HFF-Myc (cell line): ENCODE data around the gene OR6B1.

Experiments
- DNase-seq: peaks from one replicate; pipeline ENCODE4 v3.0.0-alpha.2; 2011; ENCODE audit warnings: low read depth; ENCODE audit errors: extremely low read depth
- H3K4me3 ChIP-seq: replicated peaks from 2 replicates; pipeline ENCODE4 v1.5.1; 2011; ENCODE audit warnings: low read depth, mild to moderate bottlenecking, control low read depth, low read length
- CTCF ChIP-seq: IDR thresholded peaks from 2 replicates; pipeline ENCODE4 v1.5.1; 2012; ENCODE audit warnings: mild to moderate bottlenecking, low read depth, low read length, control low read depth; ENCODE audit errors: missing control alignments

Gene OR6B1

GRCh38 chr7:144026203-144026883 lies 26.2 kb downstream of the OR6B1 start:
- TF ChIP-seq CTCF: no peak
- no peak overlapping the region for H3K4me3 ChIP-seq
- DNase-seq: no peak

- DNase-seq: no peak
- TF ChIP-seq CTCF: peak; percentile 8
- H3K4me3 ChIP-seq: no peak overlapping the region
Observed at GRCh38 chr7:144027070-144027469, 26.9 kb downstream of the OR6B1 start.

GRCh38 chr7:144027974-144028373 lies 27.9 kb downstream of the OR6B1 start:
- DNase-seq: no peak
- no peak overlapping the region for H3K4me3 ChIP-seq
- no peak for TF ChIP-seq CTCF

GRCh38 chr7:144028547-144028946 lies 28.4 kb downstream of the OR6B1 start:
- no peak for TF ChIP-seq CTCF
- DNase-seq: no peak
- H3K4me3 ChIP-seq: no peak overlapping the region

- no peak overlapping the region for H3K4me3 ChIP-seq
- no peak for TF ChIP-seq CTCF
- no peak for DNase-seq
Observed at GRCh38 chr7:144032516-144032915, 32.4 kb downstream of the OR6B1 start.

GRCh38 chr7:144032985-144033709 lies 33.0 kb downstream of the OR6B1 start:
- H3K4me3 ChIP-seq: no peak overlapping the region
- no peak for TF ChIP-seq CTCF

GRCh38 chr7:144035385-144035784 lies 35.3 kb downstream of the OR6B1 start:
- no peak overlapping the region for H3K4me3 ChIP-seq
- TF ChIP-seq CTCF: no peak
- DNase-seq: no peak

More at GRCh38 chr7:144032985-144033709, 33.0 kb downstream of the OR6B1 start:
- DNase-seq: no peak
